ENCODE measurements around the gene ZSWIM7.

ZSWIM7 gene

GRCh38 chr17:15977894-15978293, 21.6 kb downstream of the ZSWIM7 start:
- no peak for TF ChIP-seq CTCF (IDR thresholded peaks at IDR 0.05; ENCODE audit: control insufficient read depth, extremely low read depth, insufficient read depth)
- H3K4me3 ChIP-seq (ENCODE audit: low read depth, low read length) = no peak overlapping the region
- no peak for DNase-seq (ENCODE audit: low read depth)

GRCh38 chr17:15973834-15974233, 25.7 kb downstream of the ZSWIM7 start:
- no peak for DNase-seq (ENCODE audit: low read depth)
- H3K4me3 ChIP-seq (ENCODE audit: low read depth, low read length) = no peak overlapping the region
- no peak for TF ChIP-seq CTCF (IDR thresholded peaks at IDR 0.05; ENCODE audit: control insufficient read depth, extremely low read depth, insufficient read depth)

GRCh38 chr17:15973016-15973415, 26.5 kb downstream of the ZSWIM7 start:
- TF ChIP-seq CTCF (IDR thresholded peaks at IDR 0.05; ENCODE audit: control insufficient read depth, extremely low read depth, insufficient read depth) = no peak
- no peak for DNase-seq (ENCODE audit: low read depth)
- no peak overlapping the region for H3K4me3 ChIP-seq (ENCODE audit: low read depth, low read length)

GRCh38 chr17:15972497-15972951, 27.0 kb downstream of the ZSWIM7 start:
- H3K4me3 ChIP-seq (ENCODE audit: low read depth, low read length) = no peak overlapping the region
- no peak for TF ChIP-seq CTCF (IDR thresholded peaks at IDR 0.05; ENCODE audit: control insufficient read depth, extremely low read depth, insufficient read depth)
- no peak for DNase-seq (ENCODE audit: low read depth)

GRCh38 chr17:15971882-15972281, 27.6 kb downstream of the ZSWIM7 start:
- no peak for DNase-seq (ENCODE audit: low read depth)
- H3K4me3 ChIP-seq (ENCODE audit: low read depth, low read length) = no peak overlapping the region
- no peak for TF ChIP-seq CTCF (IDR thresholded peaks at IDR 0.05; ENCODE audit: control insufficient read depth, extremely low read depth, insufficient read depth)

DNA sequence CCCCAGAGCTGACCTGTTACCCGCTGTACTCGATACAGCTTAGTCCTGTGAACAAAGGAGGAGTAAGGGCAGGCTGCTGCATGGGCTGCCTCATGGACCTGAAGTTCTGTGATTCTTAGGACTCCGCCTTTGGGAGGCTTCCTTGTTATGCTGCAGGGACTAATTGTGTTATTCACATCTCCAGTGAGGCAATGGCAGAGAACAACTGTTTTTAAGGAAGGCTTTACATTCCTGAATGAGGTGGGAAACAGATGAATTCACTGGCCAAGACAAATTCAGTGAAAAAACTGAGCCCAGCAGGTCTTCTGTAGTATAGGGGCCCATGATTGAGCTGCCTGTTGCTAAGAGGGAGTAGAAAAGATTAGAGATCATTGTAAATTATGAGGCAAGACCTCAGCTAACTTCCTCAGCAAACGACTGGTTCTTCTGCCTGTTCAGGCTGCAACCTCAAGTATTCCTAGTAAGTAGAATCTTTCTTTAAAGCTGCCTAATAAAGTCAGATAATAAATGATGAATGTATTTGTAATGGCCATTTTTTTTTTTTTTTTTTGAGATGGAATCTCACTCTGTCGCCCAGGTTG, 28.3 kb downstream of the ZSWIM7 start:
- TF ChIP-seq CTCF (IDR thresholded peaks at IDR 0.05; ENCODE audit: control insufficient read depth, extremely low read depth, insufficient read depth) = no peak
- no peak overlapping the region for H3K4me3 ChIP-seq (ENCODE audit: low read depth, low read length)
- DNase-seq (ENCODE audit: low read depth) = no peak

GRCh38 chr17:15970500-15970899, 29.0 kb downstream of the ZSWIM7 start:
- no peak for TF ChIP-seq CTCF (IDR thresholded peaks at IDR 0.05; ENCODE audit: control insufficient read depth, extremely low read depth, insufficient read depth)
- no peak overlapping the region for H3K4me3 ChIP-seq (ENCODE audit: low read depth, low read length)
- no peak for DNase-seq (ENCODE audit: low read depth)
